Calu3 (cell line): ENCODE data around the gene LRRC4. TPM values are rescaled to one million over a fixed set of nuclear protein-coding genes. Genes with fewer than 3 reads are reported as not detected.

Experiments
- BruUV-seq: library from RNA; stranded (reverse); fragments of 400-500 nt; replicated peaks from 2 replicates; lab custom pipeline; 2021; lab: Mats Ljungman, UMichigan
- CTCF ChIA-PET: fragments of 300-600 bp; sonication (Branson Sonifier 250); formaldehyde crosslinking; loops from one replicate; lab custom pipeline; 2022; ENCODE audit warnings: antibody characterized with exemption; lab: Charles Lee
- DNase-seq: peaks from one replicate; pipeline ENCODE4 v3.0.0; 2022
- H3K27ac Mint-ChIP-seq: one replicate; pipeline ENCODE4 v1.8.0; 2022; ENCODE audit warnings: mixed read lengths; ENCODE audit not compliant: unreplicated experiment
- H3K27me3 Mint-ChIP-seq: one replicate; pipeline ENCODE4 v1.8.0; 2022; ENCODE audit warnings: mixed read lengths; ENCODE audit not compliant: unreplicated experiment
- H3K36me3 Mint-ChIP-seq: one replicate; pipeline ENCODE4 v1.8.0; 2022; ENCODE audit warnings: mild to moderate bottlenecking, moderate library complexity, mixed read lengths; ENCODE audit not compliant: insufficient read depth, unreplicated experiment
- H3K4me1 Mint-ChIP-seq: one replicate; pipeline ENCODE4 v1.8.0; 2022; ENCODE audit warnings: mild to moderate bottlenecking, low read depth, mixed read lengths; ENCODE audit not compliant: unreplicated experiment
- H3K4me3 Mint-ChIP-seq: one replicate; pipeline ENCODE4 v1.8.0; 2022; ENCODE audit warnings: mild to moderate bottlenecking, low read depth, moderate library complexity, mixed read lengths; ENCODE audit not compliant: unreplicated experiment
- H3K9me3 Mint-ChIP-seq: one replicate; pipeline ENCODE4 v1.8.0; 2022; ENCODE audit warnings: low read depth, mixed read lengths; ENCODE audit not compliant: unreplicated experiment
- CTCF ChIP-seq: fragments of 200-600 bp; IDR thresholded peaks from one replicate; pipeline ENCODE4 v1.8.0; 2022; ENCODE audit warnings: antibody characterized with exemption; ENCODE audit not compliant: unreplicated experiment
- intact Hi-C: fragments of 100-400 bp; cut with micrococcal nuclease; formaldehyde crosslinking; loops from one replicate; pipeline ENCODE4 v1.10.0; 2022; ENCODE audit not compliant: unreplicated experiment
- total RNA-seq: library from RNA; stranded (reverse); gene quantifications from 2 replicates; pipeline ENCODE4 v1.2.3, GENCODE V29; 2022

The LRRC4 gene
- total RNA-seq, 1 experiment from 2014 or later, result not detected

- H3K36me3 Mint-ChIP-seq, result peaks cover 6% of the 10 kb centered on the region
- H3K4me3 Mint-ChIP-seq, result no peak overlapping the region
- H3K27ac Mint-ChIP-seq, result no peak overlapping the region
- no peaks in the 10 kb centered on the region for H3K9me3 Mint-ChIP-seq
- no TSS peak for BruUV-seq
- H3K27me3 Mint-ChIP-seq, result no peaks in the 10 kb centered on the region
- intact Hi-C loops, result no loop called here
- DNase-seq, result no peak
- H3K4me1 Mint-ChIP-seq, result peaks cover 17% of the 10 kb centered on the region
- CTCF ChIA-PET, result interaction anchor here (1.3 kb wide), 1 partner anchor 169 kb away, joined by 3 read pairs; no protein-coding TSS in a partner anchor
- no peak for TF ChIP-seq CTCF
Observed at GRCh38 chr7:128040205-128040604, 9.0 kb upstream of the LRRC4 start.

- DNase-seq, result no peak
- Mint-ChIP-seq H3K4me3 (no peak overlapping the region), H3K36me3 (peaks cover 6% of the 10 kb centered on the region), H3K27ac (no peak overlapping the region), H3K27me3 (no peaks in the 10 kb centered on the region), H3K4me1 (peaks cover 17% of the 10 kb centered on the region), H3K9me3 (no peaks in the 10 kb centered on the region)
- no TSS peak for BruUV-seq
- intact Hi-C loops, result loop anchor here (5.0 kb wide), 1 partner anchor 168 kb away; no protein-coding TSS in a partner anchor
- TF ChIP-seq CTCF, result no peak
- CTCF ChIA-PET, result no interaction called here
Observed at GRCh38 chr7:128039544-128039953, 8.3 kb upstream of the LRRC4 start.

- H3K9me3 Mint-ChIP-seq, result no peaks in the 10 kb centered on the region
- DNase-seq, result no peak
- no TSS peak for BruUV-seq
- H3K36me3 Mint-ChIP-seq, result peaks cover 6% of the 10 kb centered on the region
- no peak for TF ChIP-seq CTCF
- H3K27ac Mint-ChIP-seq, result no peak overlapping the region
- no peak overlapping the region for H3K4me3 Mint-ChIP-seq
- H3K4me1 Mint-ChIP-seq, result peaks cover 17% of the 10 kb centered on the region
- CTCF ChIA-PET, result interaction anchor here (0.6 kb wide), 1 partner anchor 848 kb away, joined by 6 read pairs; no protein-coding TSS in a partner anchor
- intact Hi-C loops, result loop anchor here (5.0 kb wide), 1 partner anchor 169 kb away; no protein-coding TSS in a partner anchor
- H3K27me3 Mint-ChIP-seq, result no peaks in the 10 kb centered on the region
Observed at GRCh38 chr7:128037880-128038619, 6.8 kb upstream of the LRRC4 start.

- CTCF ChIA-PET, result no interaction called here
- H3K9me3 Mint-ChIP-seq, result no peaks in the 10 kb centered on the region
- H3K27ac Mint-ChIP-seq, result no peak overlapping the region
- H3K4me3 Mint-ChIP-seq, result no peak overlapping the region
- H3K27me3 Mint-ChIP-seq, result no peaks in the 10 kb centered on the region
- no TSS peak for BruUV-seq
- TF ChIP-seq CTCF, result no peak
- intact Hi-C loops, result loop anchor here (5.0 kb wide), 1 partner anchor 170 kb away; no protein-coding TSS in a partner anchor
- peaks cover 6% of the 10 kb centered on the region for H3K36me3 Mint-ChIP-seq
- no peak for DNase-seq
- peaks cover 17% of the 10 kb centered on the region for H3K4me1 Mint-ChIP-seq
Observed at GRCh38 chr7:128037081-128037480, 5.8 kb upstream of the LRRC4 start.
